ENCODE data around the gene CLN3. TPM values are rescaled to one million over a fixed set of nuclear protein-coding genes. Genes with fewer than 3 reads are reported as not detected.

Gene CLN3
- total and polyA plus RNA-seq, 2 of the 13 experiments (the other 11 are each of a cell fraction or from before 2014, with no cell fraction given), result 23.4 to 46.8 TPM

- TF ChIP-seq MXD1 (CRISPR knock-in tag; IDR thresholded peaks at IDR 0.05), result no peak
- peak; percentile 45; the same call in 1 of the 2 replicates for TF ChIP-seq MAX (IDR thresholded peaks at IDR 0.05)
- TF ChIP-seq CEBPZ (IDR thresholded peaks at IDR 0.05; ENCODE audit: low read length), result no peak
- 0 out of 4 replicates have a peak, but pooled peaks of 1 of the 2 experiments have one; percentile 41 for TF ChIP-seq POLR2A (IDR thresholded peaks at IDR 0.05; ENCODE audit: insufficient read depth in 1 of 2, low read depth in 2 of 2, low read length in 2 of 2)
- no peak for TF ChIP-seq EEA1 (CRISPR knock-in tag; IDR thresholded peaks at IDR 0.05; ENCODE audit: borderline replicate concordance)
- 0 out of 2 replicates have a peak, but pooled peaks have one; percentile 17 for TF ChIP-seq RBAK (CRISPR knock-in tag; IDR thresholded peaks at IDR 0.05)
- TF ChIP-seq U2AF2 (IDR thresholded peaks at IDR 0.05; ENCODE audit: low read depth, low read length), result no peak
Observed at GRCh38 chr16:28511801-28512789, 20.2 kb upstream of the CLN3 start (continued).

GRCh38 chr16:28511031-28511430, 19.2 kb upstream of the CLN3 start:
- H4K20me1 ChIP-seq (ENCODE audit: insufficient read depth, low read length), result no peaks in the 10 kb centered on the region
- no peaks in the 10 kb centered on the region for H3K79me2 ChIP-seq (ENCODE audit: insufficient read depth, low read length)
- BruUV-seq (replicated peaks), result no TSS peak
- FAIRE-seq (no peak), ATAC-seq (no peak), DNase-seq (ENCODE audit: low spot score) (no peak)
- H3K4me1 ChIP-seq (ENCODE audit: insufficient read depth, low read length), result peaks cover 70% of the 10 kb centered on the region
- WGBS (ENCODE audit: low lambda C conversion rate), result 92% methylated on average over 3 of the region's 3 CpGs
- intact Hi-C loops (cut with micrococcal nuclease; ENCODE audit: unreplicated experiment) (no loop called here), in situ Hi-C loops (cut with HindIII; ENCODE audit: extremely low pct_ligation_motif_present, low pct_unique_long_range_greater_than_20kb) (no loop called here)
- H3K4me2 ChIP-seq (ENCODE audit: low read depth, low read length), result peak overlapping the region; percentile 2; the same call in 1 of the 2 replicates
- no peak overlapping the region for H2AFZ ChIP-seq (ENCODE audit: low read length)
- no peak overlapping the region for H3K4me3 ChIP-seq (replicated peaks in 1 of 3; ENCODE audit: insufficient read depth in 1 of 3, low read depth in 2 of 3, low read length in 3 of 3)
- H3K36me3 ChIP-seq (replicated peaks in 1 of 2; ENCODE audit: control insufficient read depth in 1 of 2, insufficient read depth in 2 of 2, low read length in 2 of 2), result no peaks in the 10 kb centered on the region
- peaks cover 0 to 7% of the 10 kb centered on the region in 2 experiments; a peak in 3 of 5 replicates for H3K27me3 ChIP-seq (ENCODE audit: control insufficient read depth in 1 of 2, insufficient read depth in 2 of 2, low read length in 2 of 2)
- no peak overlapping the region for H3K27ac ChIP-seq (ENCODE audit: extremely low read length, insufficient read depth, low read length)
- ChIA-PET POLR2A (no interaction called here), CTCF (ENCODE audit: low intra/inter-chr PET ratio, low total read pairs) (no interaction called here)
- TF ChIP-seq ZNF607 (CRISPR knock-in tag; IDR thresholded peaks at IDR 0.05; ENCODE audit: borderline replicate concordance) (0 out of 2 replicates have a peak, but pooled peaks have one; percentile 53), KLF11 (CRISPR knock-in tag; IDR thresholded peaks at IDR 0.05) (no peak)
- H3K9ac ChIP-seq (ENCODE audit: insufficient read depth, low read depth, low read length), result no peak overlapping the region
- H3K9me3 ChIP-seq (ENCODE audit: low read length), result no peaks in the 10 kb centered on the region

All from HepG2 (cell line).